ENCODE data around the gene ANKRD11. TPM values are rescaled to one million over a fixed set of nuclear protein-coding genes. Genes with fewer than 3 reads are reported as not detected.

Gene ANKRD11
- total RNA-seq, 4 donors from 2014 or later, result 75.6 to 183 (median 108) TPM

GRCh38 chr16:89219365-89219764 is 271.0 kb downstream of the ANKRD11 start:
- 72 to 74% methylated on average over 5 of the region's 5 CpGs for WGBS, 2 donors
- TF ChIP-seq CTCF (IDR thresholded peaks at IDR 0.05) (no peak), POLR2A (IDR thresholded peaks at IDR 0.05) (no peak)
- no peak overlapping the region for H3K4me3 ChIP-seq (ENCODE audit: low read depth, poor library complexity, severe bottlenecking)
- intact Hi-C loops (cut with DNase I; ENCODE audit: low total_unique reads), result no loop called here
- DNase-seq (ENCODE audit: low spot score in 2 of 2), result no peak

Other genes starting within 250 kb of the ANKRD11 start
- gene SPG7, start 17.8 kb upstream of the ANKRD11 start, total RNA-seq, result 100 to 1,000 TPM in 1 of 4 donors, 10 to 100 TPM in 3; 79.0 to 156 (median 92.3) TPM
- over 10,000 TPM in 2 of 4 donors, 1,000 to 10,000 TPM in 2; 8,523 to 25,229 (median 9,742) TPM for gene RPL13, start 70.1 kb upstream of the ANKRD11 start, total RNA-seq
- gene CPNE7, start 85.2 kb upstream of the ANKRD11 start, total RNA-seq, result 1 to 10 TPM; 1.1 to 3.3 (median 2.5) TPM
- gene DPEP1, start 123.1 kb upstream of the ANKRD11 start, total RNA-seq, result 1 to 10 TPM in 2 of 4 donors, not detected in 2; 1.7 to 3.7 TPM
- 100 to 1,000 TPM in 1 of 4 donors, 10 to 100 TPM in 3; 78.3 to 141 (median 91.1) TPM for gene CHMP1A, start 167.1 kb upstream of the ANKRD11 start, total RNA-seq
- 1 to 10 TPM; 1.1 to 4.1 (median 2.5) TPM for gene SPATA33, start 167.3 kb upstream of the ANKRD11 start, total RNA-seq
- gene CDK10, start 196.1 kb upstream of the ANKRD11 start, total RNA-seq, result 10 to 100 TPM; 34.6 to 69.1 (median 40.9) TPM
- 10 to 100 TPM; 18.3 to 34.6 (median 28.4) TPM for gene SPATA2L, start 211.1 kb upstream of the ANKRD11 start, total RNA-seq
- 1 to 10 TPM; 5.8 to 9.8 (median 7.0) TPM for gene VPS9D1, start 230.3 kb upstream of the ANKRD11 start, total RNA-seq
- gene ZNF276, start 231.0 kb upstream of the ANKRD11 start, total RNA-seq, result 10 to 100 TPM; 44.7 to 62.0 (median 52.8) TPM